Measurements from ENCODE around the gene PORCN. TPM values are rescaled to one million over a fixed set of nuclear protein-coding genes. Genes with fewer than 3 reads are reported as not detected.
A peak's percentile ranks its signal among the peaks of the same experiment; 100 is the strongest.

The PORCN gene
- total RNA-seq, 1 experiment from 2014 or later, result 16.4 TPM

- no peak for TF ChIP-seq NFATC4 (CRISPR knock-in tag; IDR thresholded peaks at IDR 0.05)
Measured at GRCh38 chrX:48531358-48531959, 22.7 kb downstream of the PORCN start (continued).

GRCh38 chrX:48532161-48532560 is 23.4 kb downstream of the PORCN start:
- ChIA-PET POLR2A (no interaction called here), CTCF (no interaction called here)
- no peak for ATAC-seq
- DNase-seq (ENCODE audit: low spot score), result no peak
- no peak for TF ChIP-seq ETV6 (CRISPR knock-in tag; IDR thresholded peaks at IDR 0.05)
- TF ChIP-seq MXD4 (CRISPR knock-in tag; IDR thresholded peaks at IDR 0.05; ENCODE audit: borderline replicate concordance), result no peak
- TF ChIP-seq ELF4 (CRISPR knock-in tag; IDR thresholded peaks at IDR 0.05; ENCODE audit: low read depth), result no peak
- no peak for TF ChIP-seq MAX (CRISPR knock-in tag; IDR thresholded peaks at IDR 0.05)
- no peak for TF ChIP-seq AR (CRISPR knock-in tag; IDR thresholded peaks at IDR 0.05)
- Mint-ChIP-seq H3K36me3 (peaks cover 21% of the 10 kb centered on the region), H3K4me1 (no peaks in the 10 kb centered on the region), H3K27me3 (ENCODE audit: low read depth) (no peaks in the 10 kb centered on the region), H3K9me3 (no peaks in the 10 kb centered on the region), H3K4me3 (no peak overlapping the region), H3K27ac (no peak overlapping the region; the same call in 1 of the 2 replicates)

- Mint-ChIP-seq H3K27me3 (ENCODE audit: low read depth) (no peaks in the 10 kb centered on the region), H3K4me1 (no peaks in the 10 kb centered on the region), H3K4me3 (no peak overlapping the region), H3K36me3 (peaks cover 12% of the 10 kb centered on the region), H3K9me3 (no peaks in the 10 kb centered on the region), H3K27ac (no peak overlapping the region)
- CTCF ChIA-PET, result interaction anchor here (0.7 kb wide), 1 partner anchor 439 kb away, joined by 4 read pairs; the partner anchor contains the start of gene KCND1
- POLR2A ChIA-PET, result no interaction called here
- no peak for DNase-seq (ENCODE audit: low spot score)
- no peak for ATAC-seq
- no peak for TF ChIP-seq SP1 (CRISPR knock-in tag; conservative IDR thresholded peaks at IDR 0.05)
- no peak for TF ChIP-seq ZNF263 (CRISPR knock-in tag; IDR thresholded peaks at IDR 0.05; ENCODE audit: low read depth)
- no peak for TF ChIP-seq NR1H2 (CRISPR knock-in tag; IDR thresholded peaks at IDR 0.05)
- no peak for TF ChIP-seq ERG (CRISPR knock-in tag; IDR thresholded peaks at IDR 0.05)
- TF ChIP-seq ZNF512 (CRISPR knock-in tag; IDR thresholded peaks at IDR 0.05; ENCODE audit: borderline replicate concordance), result no peak
- no peak for TF ChIP-seq ATF1 (CRISPR knock-in tag; IDR thresholded peaks at IDR 0.05)
Measured at GRCh38 chrX:48533165-48533564, 24.4 kb downstream of the PORCN start.

GRCh38 chrX:48538641-48539344 is 30.0 kb downstream of the PORCN start:
- ChIA-PET POLR2A (interaction anchor here (0.6 kb wide), 1 partner anchor 18 kb away, joined by 3 read pairs; no protein-coding TSS in a partner anchor), CTCF (interaction anchor here (0.5 to 0.8 kb wide), 3 partner anchors 45 to 1288 kb away, joined by 3 to 4 read pairs (median 4); no protein-coding TSS in a partner anchor)
- Mint-ChIP-seq H3K4me1 (peaks cover 7% of the 10 kb centered on the region), H3K36me3 (peaks cover 1% of the 10 kb centered on the region), H3K27ac (no peak overlapping the region), H3K4me3 (peak overlapping the region; percentile 84; the same call in 1 of the 2 replicates), H3K9me3 (no peaks in the 10 kb centered on the region), H3K27me3 (ENCODE audit: low read depth) (no peaks in the 10 kb centered on the region)
- ATAC-seq, result no peak
- DNase-seq (ENCODE audit: low spot score), result no peak
- TF ChIP-seq MYBL2 (CRISPR knock-in tag; IDR thresholded peaks at IDR 0.05) (no peak), ZNF423 (CRISPR knock-in tag; IDR thresholded peaks at IDR 0.05) (no peak), ZSCAN18 (CRISPR knock-in tag; IDR thresholded peaks at IDR 0.05) (no peak), E2F1 (CRISPR knock-in tag; IDR thresholded peaks at IDR 0.05) (no peak), TEAD1 (CRISPR knock-in tag; IDR thresholded peaks at IDR 0.05) (no peak), RORB (CRISPR knock-in tag; IDR thresholded peaks at IDR 0.05) (no peak), HMGA2 (CRISPR knock-in tag; IDR thresholded peaks at IDR 0.05) (no peak), E2F4 (CRISPR knock-in tag; IDR thresholded peaks at IDR 0.05; ENCODE audit: borderline replicate concordance, low read depth) (no peak)

Data from WTC11 (cell line).